ENCODE results near the gene CALCR. TPM values are rescaled to one million over a fixed set of nuclear protein-coding genes. Genes with fewer than 3 reads are reported as not detected.

The CALCR gene
- not detected in 2 replicates for total RNA-seq

DNA sequence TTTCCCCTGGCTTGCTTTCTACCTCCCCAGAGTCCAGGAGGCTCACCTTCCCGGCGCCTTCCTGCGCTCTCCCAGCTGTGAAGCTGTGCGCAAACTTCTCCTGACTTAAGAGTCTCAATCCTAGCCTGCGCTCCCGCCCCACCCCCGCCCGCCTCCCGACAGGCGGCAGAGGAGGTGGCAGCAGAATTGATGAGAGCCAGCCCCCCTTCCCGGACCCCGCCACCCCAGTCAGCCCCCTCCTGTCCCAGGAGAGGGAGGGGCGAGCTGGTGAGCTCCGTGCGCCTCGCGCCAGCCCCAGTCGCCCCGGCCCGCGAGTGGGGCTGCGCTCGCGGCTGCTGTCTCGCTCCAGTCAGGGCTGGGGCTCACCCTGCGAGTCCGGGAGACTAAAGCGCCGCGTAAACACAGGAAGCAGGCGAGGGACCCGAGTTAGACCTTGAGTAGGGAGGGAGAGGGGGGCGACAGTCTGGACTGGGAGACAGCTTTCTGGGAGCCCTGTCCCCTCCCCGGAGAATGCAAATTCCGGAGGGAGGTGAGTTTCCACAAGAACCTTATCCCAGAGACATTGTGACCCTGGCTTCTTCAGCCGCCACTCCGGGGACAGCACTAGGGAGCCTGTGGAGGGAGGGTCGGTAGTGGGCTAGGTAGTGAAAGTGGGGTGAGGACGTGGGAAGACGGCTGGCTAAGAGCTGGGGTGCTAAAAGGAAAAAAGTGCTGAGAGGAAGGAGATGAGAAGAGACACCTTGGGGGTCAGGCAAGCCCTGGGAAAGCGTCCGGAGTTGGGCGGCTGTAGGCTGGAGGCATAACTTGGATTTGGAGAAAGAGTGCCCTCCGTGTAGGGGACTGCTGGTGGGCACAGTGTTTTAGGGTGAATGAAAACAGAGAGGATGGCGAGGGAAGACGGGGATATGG, at the start of gene CALCR:
CALCR (minus strand) TSS at position 79 of the 909 bp plus-strand sequence. CDS start 87,743 bp downstream, outside the sequence.

All from cardiac ventricle fibroblast (primary cell).